ENCODE measurements around the gene SLIT3.

SLIT3 gene

DNA sequence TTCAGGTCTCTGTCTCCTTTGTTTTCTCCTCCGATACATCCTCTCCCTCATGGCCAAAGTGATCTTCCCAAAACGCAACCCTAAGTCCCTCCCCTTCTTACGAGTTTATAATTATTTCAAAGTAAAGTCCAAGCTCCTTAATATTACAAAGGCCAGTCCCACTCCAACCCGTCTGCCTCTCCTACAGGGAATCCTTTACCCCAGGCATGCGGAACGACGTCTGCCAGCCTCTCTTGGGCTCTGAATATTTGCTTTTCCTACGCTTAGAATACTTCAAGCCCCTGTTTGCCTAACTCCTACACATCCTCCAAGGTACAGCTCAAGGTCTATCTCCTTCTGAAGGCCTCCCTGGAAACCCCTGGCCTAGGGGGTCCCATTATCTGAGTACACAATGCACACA, 246.4 kb downstream of the SLIT3 start:
- Histone ChIP-seq H3K36me3 (ENCODE audit: insufficient read depth, low read length) (no peaks in the 10 kb centered on the region), H3K79me2 (ENCODE audit: insufficient read depth, low read length) (no peaks in the 10 kb centered on the region), H3K4me1 (ENCODE audit: insufficient read depth, low read length, poor library complexity, severe bottlenecking) (no peaks in the 10 kb centered on the region), H3K9me3 (ENCODE audit: insufficient read depth, low read depth, low read length) (no peaks in the 10 kb centered on the region), H2AFZ (ENCODE audit: low read length) (no peak overlapping the region), H4K20me1 (ENCODE audit: insufficient read depth, low read length, poor library complexity, severe bottlenecking) (no peaks in the 10 kb centered on the region), H3K9me2 (replicated peaks; ENCODE audit: low read depth, low read length) (no peaks in the 10 kb centered on the region), H3K4me3 (ENCODE audit: low read length, poor library complexity, severe bottlenecking) (no peak overlapping the region), H3K27me3 (ENCODE audit: insufficient read depth, low read length, poor library complexity, severe bottlenecking) (no peaks in the 10 kb centered on the region), H3K9ac (ENCODE audit: low read depth, low read length, poor library complexity, severe bottlenecking) (no peak overlapping the region), H3F3A (ENCODE audit: low read depth) (no peaks in the 10 kb centered on the region), H3K4me2 (ENCODE audit: low read depth, low read length, poor library complexity, severe bottlenecking) (no peak overlapping the region)
- TF ChIP-seq, protein P1, sequence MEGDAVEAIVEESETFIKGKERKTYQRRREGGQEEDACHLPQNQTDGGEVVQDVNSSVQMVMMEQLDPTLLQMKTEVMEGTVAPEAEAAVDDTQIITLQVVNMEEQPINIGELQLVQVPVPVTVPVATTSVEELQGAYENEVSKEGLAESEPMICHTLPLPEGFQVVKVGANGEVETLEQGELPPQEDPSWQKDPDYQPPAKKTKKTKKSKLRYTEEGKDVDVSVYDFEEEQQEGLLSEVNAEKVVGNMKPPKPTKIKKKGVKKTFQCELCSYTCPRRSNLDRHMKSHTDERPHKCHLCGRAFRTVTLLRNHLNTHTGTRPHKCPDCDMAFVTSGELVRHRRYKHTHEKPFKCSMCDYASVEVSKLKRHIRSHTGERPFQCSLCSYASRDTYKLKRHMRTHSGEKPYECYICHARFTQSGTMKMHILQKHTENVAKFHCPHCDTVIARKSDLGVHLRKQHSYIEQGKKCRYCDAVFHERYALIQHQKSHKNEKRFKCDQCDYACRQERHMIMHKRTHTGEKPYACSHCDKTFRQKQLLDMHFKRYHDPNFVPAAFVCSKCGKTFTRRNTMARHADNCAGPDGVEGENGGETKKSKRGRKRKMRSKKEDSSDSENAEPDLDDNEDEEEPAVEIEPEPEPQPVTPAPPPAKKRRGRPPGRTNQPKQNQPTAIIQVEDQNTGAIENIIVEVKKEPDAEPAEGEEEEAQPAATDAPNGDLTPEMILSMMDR (conservative IDR thresholded peaks at IDR 0.05; ENCODE audit: low read length), result no peak
- TF ChIP-seq EZH2phosphoT487 (IDR thresholded peaks at IDR 0.05; ENCODE audit: borderline replicate concordance), result no peak

DNA sequence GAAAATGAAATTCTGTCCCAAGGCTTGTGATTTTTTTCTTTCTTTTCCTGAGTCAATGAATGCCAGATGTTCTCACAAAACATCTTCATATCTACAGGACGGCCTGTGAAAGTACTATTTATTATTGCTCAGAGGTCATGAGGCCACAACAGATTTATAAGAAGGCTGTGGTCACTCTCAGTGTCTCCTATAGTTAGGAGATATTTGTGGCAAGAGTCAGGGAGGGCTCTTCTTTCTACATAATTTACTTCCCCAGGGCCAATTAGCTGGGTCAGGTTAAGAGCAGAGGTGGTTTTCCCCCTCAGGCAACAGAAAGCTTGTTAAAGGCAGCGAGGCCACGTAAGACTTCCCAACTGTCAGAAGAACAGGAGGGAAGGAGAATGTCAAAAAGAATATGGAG, 248.7 kb downstream of the SLIT3 start:
- TF ChIP-seq, protein P1 (conservative IDR thresholded peaks at IDR 0.05; ENCODE audit: low read length), result no peak
- no peak for TF ChIP-seq EZH2phosphoT487 (IDR thresholded peaks at IDR 0.05; ENCODE audit: borderline replicate concordance)

GRCh38 chr5:169051351-169051750, 249.6 kb downstream of the SLIT3 start:
- Histone ChIP-seq H3K79me2 (ENCODE audit: insufficient read depth, low read length) (no peaks in the 10 kb centered on the region), H3K36me3 (ENCODE audit: insufficient read depth, low read length) (no peaks in the 10 kb centered on the region), H3K27me3 (ENCODE audit: insufficient read depth, low read length, poor library complexity, severe bottlenecking) (no peaks in the 10 kb centered on the region), H3K9ac (ENCODE audit: low read depth, low read length, poor library complexity, severe bottlenecking) (no peak overlapping the region), H3F3A (ENCODE audit: low read depth) (no peaks in the 10 kb centered on the region), H3K4me2 (ENCODE audit: low read depth, low read length, poor library complexity, severe bottlenecking) (no peak overlapping the region), H4K20me1 (ENCODE audit: insufficient read depth, low read length, poor library complexity, severe bottlenecking) (no peaks in the 10 kb centered on the region), H2AFZ (ENCODE audit: low read length) (no peak overlapping the region), H3K4me1 (ENCODE audit: insufficient read depth, low read length, poor library complexity, severe bottlenecking) (no peaks in the 10 kb centered on the region), H3K9me3 (ENCODE audit: insufficient read depth, low read depth, low read length) (no peaks in the 10 kb centered on the region), H3K9me2 (replicated peaks; ENCODE audit: low read depth, low read length) (no peaks in the 10 kb centered on the region), H3K4me3 (ENCODE audit: low read length, poor library complexity, severe bottlenecking) (no peak overlapping the region)
- TF ChIP-seq, protein P1 (conservative IDR thresholded peaks at IDR 0.05; ENCODE audit: low read length), result no peak
- no peak for TF ChIP-seq EZH2phosphoT487 (IDR thresholded peaks at IDR 0.05; ENCODE audit: borderline replicate concordance)

More for the DNA sequence above, 248.7 kb downstream of the SLIT3 start:
- Histone ChIP-seq H4K20me1 (ENCODE audit: insufficient read depth, low read length, poor library complexity, severe bottlenecking) (no peaks in the 10 kb centered on the region), H3F3A (ENCODE audit: low read depth) (no peaks in the 10 kb centered on the region), H3K79me2 (ENCODE audit: insufficient read depth, low read length) (no peaks in the 10 kb centered on the region), H3K4me2 (ENCODE audit: low read depth, low read length, poor library complexity, severe bottlenecking) (no peak overlapping the region), H2AFZ (ENCODE audit: low read length) (no peak overlapping the region), H3K36me3 (ENCODE audit: insufficient read depth, low read length) (no peaks in the 10 kb centered on the region), H3K27me3 (ENCODE audit: insufficient read depth, low read length, poor library complexity, severe bottlenecking) (no peaks in the 10 kb centered on the region), H3K9ac (ENCODE audit: low read depth, low read length, poor library complexity, severe bottlenecking) (no peak overlapping the region), H3K9me3 (ENCODE audit: insufficient read depth, low read depth, low read length) (no peaks in the 10 kb centered on the region), H3K4me1 (ENCODE audit: insufficient read depth, low read length, poor library complexity, severe bottlenecking) (no peaks in the 10 kb centered on the region), H3K9me2 (replicated peaks; ENCODE audit: low read depth, low read length) (no peaks in the 10 kb centered on the region), H3K4me3 (ENCODE audit: low read length, poor library complexity, severe bottlenecking) (no peak overlapping the region)

Measured in Loucy (cell line).